ENCODE results near the gene UPF1.

The UPF1 gene

GRCh38 chr19:18878058-18878797 is 46.5 kb downstream of the UPF1 start:
- TF ChIP-seq GATA2 (IDR thresholded peaks at IDR 0.05; ENCODE audit: low read depth, low read length) (no peak), GATA3 (IDR thresholded peaks at IDR 0.05; ENCODE audit: low read depth, low read length) (no peak)

GRCh38 chr19:18878858-18879578 is 47.3 kb downstream of the UPF1 start:
- no peak for TF ChIP-seq GATA2 (IDR thresholded peaks at IDR 0.05; ENCODE audit: low read depth, low read length)
- TF ChIP-seq GATA3 (IDR thresholded peaks at IDR 0.05; ENCODE audit: low read depth, low read length): no peak

GRCh38 chr19:18879579-18880373 is 48.0 kb downstream of the UPF1 start:
- no peak for TF ChIP-seq GATA2 (IDR thresholded peaks at IDR 0.05; ENCODE audit: low read depth, low read length)
- TF ChIP-seq GATA3 (IDR thresholded peaks at IDR 0.05; ENCODE audit: low read depth, low read length): no peak

GRCh38 chr19:18881491-18881890 is 49.7 kb downstream of the UPF1 start:
- TF ChIP-seq GATA2 (IDR thresholded peaks at IDR 0.05; ENCODE audit: low read depth, low read length) (no peak), GATA3 (IDR thresholded peaks at IDR 0.05; ENCODE audit: low read depth, low read length) (no peak)

- TF ChIP-seq GATA2 (IDR thresholded peaks at IDR 0.05; ENCODE audit: low read depth, low read length): no peak
- TF ChIP-seq GATA3 (IDR thresholded peaks at IDR 0.05; ENCODE audit: low read depth, low read length): no peak
Observed at GRCh38 chr19:18883526-18884304, 52.0 kb downstream of the UPF1 start.

- no peak for TF ChIP-seq GATA2 (IDR thresholded peaks at IDR 0.05; ENCODE audit: low read depth, low read length)
- TF ChIP-seq GATA3 (IDR thresholded peaks at IDR 0.05; ENCODE audit: low read depth, low read length): no peak
Observed at GRCh38 chr19:18886972-18887371, 55.2 kb downstream of the UPF1 start.

- TF ChIP-seq GATA3 (IDR thresholded peaks at IDR 0.05; ENCODE audit: low read depth, low read length) (no peak), GATA2 (IDR thresholded peaks at IDR 0.05; ENCODE audit: low read depth, low read length) (no peak)
Observed at GRCh38 chr19:18889949-18890745, 58.4 kb downstream of the UPF1 start.

- no peak for TF ChIP-seq GATA3 (IDR thresholded peaks at IDR 0.05; ENCODE audit: low read depth, low read length)
- no peak for TF ChIP-seq GATA2 (IDR thresholded peaks at IDR 0.05; ENCODE audit: low read depth, low read length)
Observed at GRCh38 chr19:18893587-18894253, 62.0 kb downstream of the UPF1 start.

- TF ChIP-seq GATA3 (IDR thresholded peaks at IDR 0.05; ENCODE audit: low read depth, low read length): no peak
- no peak for TF ChIP-seq GATA2 (IDR thresholded peaks at IDR 0.05; ENCODE audit: low read depth, low read length)
Observed at GRCh38 chr19:18894254-18895037, 62.7 kb downstream of the UPF1 start.

GRCh38 chr19:18895038-18895823 is 63.5 kb downstream of the UPF1 start:
- TF ChIP-seq GATA2 (IDR thresholded peaks at IDR 0.05; ENCODE audit: low read depth, low read length) (no peak), GATA3 (IDR thresholded peaks at IDR 0.05; ENCODE audit: low read depth, low read length) (no peak)

GRCh38 chr19:18895824-18896341 is 64.1 kb downstream of the UPF1 start, which contains the start of gene CERS1:
Gene CERS1, minus strand, starts transcription at chr19:18896158. Its CDS starts 86 bp downstream, at chr19:18896072.
- TF ChIP-seq GATA3 (IDR thresholded peaks at IDR 0.05; ENCODE audit: low read depth, low read length): no peak
- no peak for TF ChIP-seq GATA2 (IDR thresholded peaks at IDR 0.05; ENCODE audit: low read depth, low read length)
